Activated naive CD8-positive, alpha-beta T cell treated with anti-CD3 and anti-CD28 coated beads, Interleukin-2, amount 50 U/mL, for 24 hours (primary cell): ENCODE data around the gene HIF1A.
"Not testable (repeated sequence)": the region's sequence is repeated elsewhere in the genome, so short reads cannot be mapped to it uniquely, and the experiment has no call there.

Experiments used
- ATAC-seq: fragments of 150-1000 bp; cut with Tn5 transposase; one replicate; pipeline ENCODE4 v1.10.0; 2021
- DNase-seq: peaks from one replicate; pipeline ENCODE4 v3.0.0; 2021
- H3K27ac Mint-ChIP-seq: one replicate; pipeline ENCODE4 v1.8.0; 2021; ENCODE audit warnings: mild to moderate bottlenecking, mixed read lengths
- H3K27me3 Mint-ChIP-seq: one replicate; pipeline ENCODE4 v1.8.0; 2021; ENCODE audit warnings: mixed read lengths
- H3K36me3 Mint-ChIP-seq: one replicate; pipeline ENCODE4 v1.8.0; 2021; ENCODE audit warnings: low read depth, mixed read lengths
- H3K4me1 Mint-ChIP-seq: one replicate; pipeline ENCODE4 v1.8.0; 2021; ENCODE audit warnings: mixed read lengths
- H3K4me3 Mint-ChIP-seq: one replicate; pipeline ENCODE4 v1.8.0; 2021; ENCODE audit warnings: mild to moderate bottlenecking, moderate library complexity, mixed read lengths
- H3K9me3 Mint-ChIP-seq: one replicate; pipeline ENCODE4 v1.8.0; 2021; ENCODE audit warnings: mixed read lengths

The HIF1A gene

DNA sequence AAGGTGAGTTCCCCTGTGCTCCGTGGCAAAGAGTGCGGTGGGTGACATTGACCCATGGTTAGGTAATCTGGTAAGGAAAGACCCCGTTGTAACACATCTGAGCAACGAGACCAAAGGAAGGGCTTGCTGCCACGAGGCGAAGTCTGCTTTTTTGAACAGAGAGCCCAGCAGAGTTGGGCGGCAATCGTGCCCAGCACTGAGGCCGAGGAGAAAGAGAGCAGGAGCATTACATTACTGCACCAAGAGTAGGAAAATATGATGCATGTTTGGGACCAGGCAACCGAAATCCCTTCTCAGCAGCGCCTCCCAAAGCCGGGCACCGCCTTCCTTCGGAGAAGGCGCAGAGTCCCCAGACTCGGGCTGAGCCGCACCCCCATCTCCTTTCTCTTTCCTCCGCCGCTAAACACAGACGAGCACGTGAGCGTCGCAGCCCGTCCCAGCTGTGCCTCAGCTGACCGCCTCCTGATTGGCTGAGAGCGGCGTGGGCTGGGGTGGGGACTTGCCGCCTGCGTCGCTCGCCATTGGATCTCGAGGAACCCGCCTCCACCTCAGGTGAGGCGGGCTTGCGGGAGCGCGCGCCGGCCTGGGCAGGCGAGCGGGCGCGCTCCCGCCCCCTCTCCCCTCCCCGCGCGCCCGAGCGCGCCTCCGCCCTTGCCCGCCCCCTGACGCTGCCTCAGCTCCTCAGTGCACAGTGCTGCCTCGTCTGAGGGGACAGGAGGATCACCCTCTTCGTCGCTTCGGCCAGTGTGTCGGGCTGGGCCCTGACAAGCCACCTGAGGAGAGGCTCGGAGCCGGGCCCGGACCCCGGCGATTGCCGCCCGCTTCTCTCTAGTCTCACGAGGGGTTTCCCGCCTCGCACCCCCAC lies at the start of gene HIF1A:
TSS of gene HIF1A (plus strand) at position 684 of the 865 bp plus-strand sequence. CDS start 292 bp downstream, outside the sequence.
- H3K4me1 Mint-ChIP-seq: peaks cover 56% of the 10 kb centered on the region
- H3K9me3 Mint-ChIP-seq: no peaks in the 10 kb centered on the region
- DNase-seq (peak; percentile 95), ATAC-seq (peak; percentile 86)
- peaks cover 41% of the 10 kb centered on the region for H3K36me3 Mint-ChIP-seq
- peaks cover 3% of the 10 kb centered on the region for H3K27me3 Mint-ChIP-seq
- H3K4me3 Mint-ChIP-seq: peak within 1 kb of the TSS; percentile 99
- H3K27ac Mint-ChIP-seq: peak within 1 kb of the TSS; percentile 95

DNA sequence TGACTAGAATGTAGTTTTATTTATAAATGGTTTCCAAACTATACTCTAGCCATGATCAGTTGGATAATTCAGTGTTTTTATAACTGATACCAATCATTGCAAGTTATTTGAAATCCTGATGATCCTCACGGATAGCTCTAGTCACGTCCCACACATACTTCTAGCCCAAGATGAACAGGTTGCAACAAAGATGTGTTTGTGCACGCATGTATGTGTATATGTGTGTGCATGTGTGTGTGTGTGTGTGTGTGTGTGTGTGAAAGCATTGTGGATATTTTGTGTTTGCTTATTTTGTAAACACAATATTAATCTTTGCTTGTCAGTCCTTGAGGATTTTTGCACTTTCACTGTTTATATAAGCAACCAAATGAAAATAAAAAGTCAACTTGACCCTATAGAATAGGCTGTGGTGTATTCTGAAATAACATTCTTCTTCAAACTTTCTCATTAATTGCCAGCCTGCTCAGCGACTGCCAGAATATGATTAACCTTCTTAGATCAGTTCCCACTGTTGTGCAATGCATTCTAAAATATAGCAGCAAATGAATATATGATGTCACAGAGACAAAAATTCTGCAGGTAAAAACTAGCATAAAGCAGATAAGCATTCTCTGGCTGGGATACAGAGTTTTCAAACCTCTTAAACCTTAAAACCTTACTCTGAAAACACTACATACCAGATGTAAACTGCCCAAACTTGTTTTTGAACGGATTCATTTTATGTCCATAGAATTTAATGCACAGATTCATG lies 48.8 kb upstream of the HIF1A start:
- ATAC-seq: no peak
- no peak for DNase-seq
- H3K9me3 Mint-ChIP-seq: peaks cover 4% of the 10 kb centered on the region
- no peaks in the 10 kb centered on the region for H3K27me3 Mint-ChIP-seq
- H3K4me3 Mint-ChIP-seq: no peak overlapping the region
- H3K36me3 Mint-ChIP-seq: no peaks in the 10 kb centered on the region
- peaks cover 27% of the 10 kb centered on the region for H3K4me1 Mint-ChIP-seq
- H3K27ac Mint-ChIP-seq: no peak overlapping the region

- Mint-ChIP-seq H3K9me3 (peaks cover 4% of the 10 kb centered on the region), H3K36me3 (no peaks in the 10 kb centered on the region), H3K27me3 (no peaks in the 10 kb centered on the region), H3K27ac (no peak overlapping the region), H3K4me1 (peaks cover 23% of the 10 kb centered on the region), H3K4me3 (no peak overlapping the region)
- ATAC-seq (no peak), DNase-seq (no peak)
Measured at GRCh38 chr14:61647704-61648103, 47.6 kb upstream of the HIF1A start.

DNA sequence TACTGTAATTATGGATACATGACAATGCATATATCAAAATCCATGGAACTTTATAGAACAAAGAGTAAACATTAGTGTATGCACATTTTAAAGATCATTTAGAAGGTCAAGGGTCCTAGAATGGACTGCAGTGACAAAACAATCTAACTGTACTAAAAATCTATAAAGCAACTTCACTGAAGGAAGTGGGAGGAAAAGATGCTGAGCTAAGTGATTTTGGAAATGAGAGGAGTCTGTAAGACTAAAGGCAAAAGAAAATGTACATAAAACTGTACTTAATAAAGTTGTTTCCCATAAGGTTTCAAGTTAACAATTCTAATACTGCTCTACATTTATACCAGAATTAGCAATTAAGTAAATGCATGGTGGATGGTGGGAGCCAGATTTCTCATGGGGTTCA lies 46.9 kb upstream of the HIF1A start:
- Mint-ChIP-seq H3K4me3 (no peak overlapping the region), H3K4me1 (peaks cover 20% of the 10 kb centered on the region), H3K9me3 (peaks cover 1% of the 10 kb centered on the region), H3K27me3 (no peaks in the 10 kb centered on the region), H3K36me3 (no peaks in the 10 kb centered on the region), H3K27ac (no peak overlapping the region)
- ATAC-seq (no peak), DNase-seq (no peak)

- H3K9me3 Mint-ChIP-seq: no peaks in the 10 kb centered on the region
- ATAC-seq (no peak), DNase-seq (no peak)
- H3K4me1 Mint-ChIP-seq: peaks cover 21% of the 10 kb centered on the region
- H3K27ac Mint-ChIP-seq: no peak overlapping the region
- H3K36me3 Mint-ChIP-seq: no peaks in the 10 kb centered on the region
- no peaks in the 10 kb centered on the region for H3K27me3 Mint-ChIP-seq
- H3K4me3 Mint-ChIP-seq: no peak overlapping the region
Measured at GRCh38 chr14:61649283-61649682, 46.0 kb upstream of the HIF1A start.

DNA sequence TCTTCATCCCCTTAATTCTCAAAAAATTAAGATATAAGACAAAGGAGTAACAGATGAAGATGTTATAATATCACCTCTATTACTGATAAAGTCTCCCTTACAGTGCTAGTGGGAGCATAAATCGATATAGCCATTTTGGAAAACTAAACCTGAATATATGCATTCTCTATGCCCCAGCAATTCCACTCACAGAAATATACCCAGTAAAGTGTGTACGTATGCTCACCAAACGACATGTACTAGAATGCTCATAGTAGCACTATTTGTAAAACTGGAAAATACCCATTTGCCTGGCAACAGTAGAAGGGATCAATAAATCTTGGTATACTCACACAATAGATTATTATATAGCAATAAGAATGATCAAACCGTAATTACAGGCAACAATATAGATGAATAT lies 44.0 kb upstream of the HIF1A start:
- no peak overlapping the region for H3K27ac Mint-ChIP-seq
- no peak for DNase-seq
- H3K4me3 Mint-ChIP-seq: no peak overlapping the region
- H3K27me3 Mint-ChIP-seq: no peaks in the 10 kb centered on the region
- peaks cover 26% of the 10 kb centered on the region for H3K4me1 Mint-ChIP-seq
- H3K9me3 Mint-ChIP-seq: no peaks in the 10 kb centered on the region
- no peak for ATAC-seq
- H3K36me3 Mint-ChIP-seq: no peaks in the 10 kb centered on the region

DNA sequence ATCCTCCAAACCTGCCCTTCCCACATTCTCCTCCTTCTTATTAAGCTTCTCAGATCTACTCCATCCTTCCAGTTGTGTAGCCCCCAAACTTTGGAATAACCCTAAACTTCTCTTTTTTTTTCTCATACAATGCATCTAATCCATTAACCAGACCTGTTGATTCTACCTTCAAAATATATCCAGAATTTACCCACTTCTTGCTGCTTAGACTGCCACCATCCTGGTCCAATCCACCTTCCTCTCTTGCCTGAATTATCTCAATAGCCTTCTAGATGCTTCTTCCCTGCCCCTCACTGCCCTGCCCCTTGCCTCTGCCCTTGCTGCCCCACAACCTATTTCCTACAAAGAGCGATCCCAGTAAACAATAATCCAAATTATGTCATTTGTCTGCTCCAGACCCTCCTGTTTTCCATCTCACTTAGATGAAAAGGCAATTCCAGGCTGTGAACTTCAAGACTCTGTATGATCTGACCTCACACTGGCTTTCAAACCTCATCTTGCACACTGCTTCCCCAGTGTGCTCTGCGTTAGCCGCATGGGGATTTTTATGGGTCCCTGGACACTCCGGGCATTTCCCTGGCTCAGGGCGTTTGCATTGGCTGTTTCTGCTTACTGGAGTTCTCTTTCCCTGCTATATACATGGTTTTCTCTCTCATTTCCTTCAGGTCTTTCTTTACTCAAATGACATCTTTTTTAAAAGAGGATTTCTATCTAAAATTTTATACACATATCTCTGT lies 42.6 kb upstream of the HIF1A start:
- Mint-ChIP-seq H3K4me1 (peaks cover 27% of the 10 kb centered on the region), H3K9me3 (no peaks in the 10 kb centered on the region), H3K27ac (no peak overlapping the region), H3K4me3 (no peak overlapping the region), H3K36me3 (no peaks in the 10 kb centered on the region), H3K27me3 (no peaks in the 10 kb centered on the region)
- ATAC-seq (no peak), DNase-seq (no peak)

GRCh38 chr14:61653507-61653906 lies 41.8 kb upstream of the HIF1A start:
- no peak for DNase-seq
- H3K9me3 Mint-ChIP-seq: no peaks in the 10 kb centered on the region
- no peaks in the 10 kb centered on the region for H3K36me3 Mint-ChIP-seq
- no peak overlapping the region for H3K27ac Mint-ChIP-seq
- no peak for ATAC-seq
- H3K4me1 Mint-ChIP-seq: peaks cover 23% of the 10 kb centered on the region
- H3K4me3 Mint-ChIP-seq: no peak overlapping the region
- no peaks in the 10 kb centered on the region for H3K27me3 Mint-ChIP-seq

DNA sequence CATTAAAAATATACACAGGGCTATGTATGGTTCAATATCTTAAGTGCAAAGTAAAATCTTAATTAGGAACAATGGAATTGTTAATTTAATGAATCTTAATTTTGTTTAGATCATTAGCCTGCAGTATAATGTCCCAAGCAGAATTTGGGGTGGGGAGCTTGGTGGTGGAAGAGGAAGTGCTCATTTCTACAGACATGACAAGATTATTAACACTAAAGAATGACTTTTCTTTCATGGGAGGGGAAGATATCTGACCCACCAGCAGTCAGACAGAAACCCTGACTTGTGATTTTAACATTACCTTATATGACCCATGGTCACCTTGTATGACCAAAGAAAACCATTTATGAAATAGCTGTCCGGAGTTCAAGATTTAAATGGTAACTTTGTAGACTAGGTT lies 41.3 kb upstream of the HIF1A start:
- no peaks in the 10 kb centered on the region for H3K36me3 Mint-ChIP-seq
- H3K4me3 Mint-ChIP-seq: no peak overlapping the region
- DNase-seq (no peak), ATAC-seq (no peak)
- H3K27me3 Mint-ChIP-seq: no peaks in the 10 kb centered on the region
- peaks cover 22% of the 10 kb centered on the region for H3K4me1 Mint-ChIP-seq
- no peak overlapping the region for H3K27ac Mint-ChIP-seq
- no peaks in the 10 kb centered on the region for H3K9me3 Mint-ChIP-seq

GRCh38 chr14:61655777-61656176 lies 39.5 kb upstream of the HIF1A start:
- H3K36me3 Mint-ChIP-seq: no peaks in the 10 kb centered on the region
- no peaks in the 10 kb centered on the region for H3K9me3 Mint-ChIP-seq
- H3K27me3 Mint-ChIP-seq: no peaks in the 10 kb centered on the region
- no peak overlapping the region for H3K27ac Mint-ChIP-seq
- DNase-seq (no peak), ATAC-seq (no peak)
- H3K4me1 Mint-ChIP-seq: peaks cover 33% of the 10 kb centered on the region
- no peak overlapping the region for H3K4me3 Mint-ChIP-seq

DNA sequence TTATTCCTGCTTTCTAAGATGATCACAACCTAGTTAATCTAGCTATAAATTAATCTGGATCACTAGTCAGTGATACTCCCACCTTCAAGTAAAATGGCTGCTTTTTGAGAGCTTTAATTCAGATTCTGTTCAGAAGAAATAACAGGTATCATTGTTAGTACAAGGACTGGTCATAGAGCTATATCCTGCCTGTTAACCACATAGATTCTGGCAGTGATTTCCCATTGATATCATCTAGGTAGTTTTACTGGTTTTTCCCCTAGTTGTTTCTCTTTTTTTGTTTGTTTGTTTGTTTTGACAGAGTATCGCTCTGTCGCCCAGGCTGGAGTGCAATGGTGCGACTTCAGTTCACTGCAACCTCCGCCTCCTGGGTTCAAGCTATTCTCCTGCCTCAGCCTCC lies 39.0 kb upstream of the HIF1A start:
- no peak overlapping the region for H3K4me3 Mint-ChIP-seq
- H3K27ac Mint-ChIP-seq: no peak overlapping the region
- DNase-seq (no peak), ATAC-seq (no peak)
- peaks cover 39% of the 10 kb centered on the region for H3K4me1 Mint-ChIP-seq
- H3K27me3 Mint-ChIP-seq: no peaks in the 10 kb centered on the region
- H3K36me3 Mint-ChIP-seq: no peaks in the 10 kb centered on the region
- no peaks in the 10 kb centered on the region for H3K9me3 Mint-ChIP-seq

DNA sequence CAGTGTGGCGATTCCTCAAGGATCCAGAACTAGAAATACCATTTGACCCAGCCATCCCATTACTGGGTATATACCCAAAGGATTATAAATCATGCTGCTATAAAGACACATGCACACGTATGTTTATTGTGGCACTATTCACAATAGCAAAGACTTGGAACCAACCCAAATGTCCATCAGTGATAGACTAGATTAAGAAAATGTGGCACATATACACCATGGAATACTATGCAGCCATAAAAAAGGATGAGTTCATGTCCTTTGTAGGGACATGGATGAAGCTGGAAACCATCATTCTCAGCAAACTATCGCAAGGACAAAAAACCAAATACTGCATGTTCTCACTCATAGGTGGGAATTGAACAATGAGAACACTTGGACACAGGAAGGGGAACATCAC lies 37.2 kb upstream of the HIF1A start:
- not testable (repeated sequence) for H3K4me3 Mint-ChIP-seq, ATAC-seq, H3K9me3 Mint-ChIP-seq, H3K27me3 Mint-ChIP-seq, H3K36me3 Mint-ChIP-seq, H3K27ac Mint-ChIP-seq, DNase-seq
- H3K4me1 Mint-ChIP-seq: peaks cover 57% of the 10 kb centered on the region

GRCh38 chr14:61659582-61659981 lies 35.7 kb upstream of the HIF1A start:
- Mint-ChIP-seq H3K27ac (peak overlapping the region; percentile 97), H3K36me3 (peaks cover 2% of the 10 kb centered on the region), H3K4me1 (peaks cover 68% of the 10 kb centered on the region), H3K4me3 (no peak overlapping the region), H3K27me3 (no peaks in the 10 kb centered on the region), H3K9me3 (no peaks in the 10 kb centered on the region)
- no peak for DNase-seq
- no peak for ATAC-seq

DNA sequence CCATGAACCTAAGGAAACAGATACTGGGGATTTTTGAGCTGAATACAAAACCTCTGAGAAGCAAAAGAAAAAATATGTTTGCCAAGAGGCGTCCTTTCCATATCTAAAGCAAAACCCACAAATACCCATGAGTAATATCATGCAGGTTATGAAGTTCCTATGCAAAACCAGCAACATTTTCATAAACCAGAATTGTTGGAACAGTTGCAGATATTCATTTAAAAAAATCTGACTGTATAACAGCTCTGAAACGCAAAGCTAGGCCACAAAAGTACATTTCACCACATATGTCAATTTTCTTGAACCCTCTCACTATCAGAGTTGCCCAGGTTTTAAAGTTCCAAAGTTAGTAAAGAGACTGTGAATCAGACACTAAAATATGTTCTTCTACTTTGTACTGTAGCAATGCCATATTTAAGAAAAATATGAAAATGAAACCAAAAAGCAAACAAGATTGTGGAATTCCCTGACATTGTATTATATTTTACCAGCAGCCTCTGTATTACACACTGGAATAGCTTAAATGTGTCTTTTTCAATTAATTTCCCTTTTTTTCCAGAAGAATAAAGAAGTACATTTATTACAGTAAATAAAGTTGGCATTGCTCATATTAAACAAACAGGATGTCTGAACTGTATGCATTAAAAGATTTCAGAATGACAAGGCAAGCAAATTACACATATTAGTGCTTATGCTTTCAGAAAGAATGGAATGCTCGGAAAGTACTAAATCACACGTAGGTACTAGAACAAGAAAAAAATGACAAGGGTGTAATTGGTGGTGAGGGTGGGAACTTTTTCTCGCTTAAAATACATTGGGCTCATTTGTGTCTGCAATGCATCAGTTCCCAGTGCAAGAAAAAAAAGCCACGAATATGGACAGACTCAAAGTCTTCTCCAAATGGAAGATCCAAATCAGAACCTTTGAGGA lies 33.6 kb upstream of the HIF1A start:
- no peaks in the 10 kb centered on the region for H3K9me3 Mint-ChIP-seq
- no peak for DNase-seq
- H3K36me3 Mint-ChIP-seq: peaks cover 2% of the 10 kb centered on the region
- H3K4me3 Mint-ChIP-seq: peak overlapping the region; percentile 70
- peak; percentile 41 for ATAC-seq
- peak overlapping the region; percentile 97 for H3K27ac Mint-ChIP-seq
- H3K4me1 Mint-ChIP-seq: peaks cover 68% of the 10 kb centered on the region
- H3K27me3 Mint-ChIP-seq: no peaks in the 10 kb centered on the region
